MV-4-11 (cell line): ENCODE measurements around the gene KRT13.
A peak's percentile ranks its signal among the peaks of the same experiment; 100 is the strongest.

Source experiments
- DNase-seq: peaks from one replicate; lab custom pipeline; 2025; lab: John Stamatoyannopoulos, UW

The KRT13 gene

GRCh38 chr17:41519501-41520224, 14.3 kb upstream of the KRT13 start:
- DNase-seq: no peak

GRCh38 chr17:41518789-41519449, 13.5 kb upstream of the KRT13 start, which contains the start of gene KRT15:
Gene KRT15, minus strand, starts transcription at chr17:41518890. Its CDS starts 63 bp downstream, at chr17:41518827.
- DNase-seq: no peak

DNA sequence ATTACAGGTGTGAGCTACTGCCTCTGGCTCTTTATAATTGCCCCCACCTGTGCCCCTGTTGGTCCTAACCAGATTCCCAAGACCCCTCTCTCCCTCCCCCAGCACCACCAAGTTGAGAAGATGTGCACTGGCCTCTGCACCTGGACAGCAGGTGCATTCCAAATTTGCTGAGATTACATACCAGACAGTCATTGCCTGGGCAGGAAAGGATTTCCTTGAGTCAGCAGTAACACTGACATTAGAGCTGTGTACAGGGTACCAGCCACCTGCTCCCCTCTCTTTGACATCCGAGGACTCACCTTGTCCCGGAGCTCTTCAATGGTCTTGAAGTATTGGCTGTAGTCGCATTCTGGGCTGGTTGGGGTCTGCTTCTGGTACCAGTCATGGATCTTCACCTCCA, 12.6 kb upstream of the KRT13 start:
- no peak for DNase-seq

GRCh38 chr17:41516830-41517283, 11.4 kb upstream of the KRT13 start:
- no peak for DNase-seq

DNA sequence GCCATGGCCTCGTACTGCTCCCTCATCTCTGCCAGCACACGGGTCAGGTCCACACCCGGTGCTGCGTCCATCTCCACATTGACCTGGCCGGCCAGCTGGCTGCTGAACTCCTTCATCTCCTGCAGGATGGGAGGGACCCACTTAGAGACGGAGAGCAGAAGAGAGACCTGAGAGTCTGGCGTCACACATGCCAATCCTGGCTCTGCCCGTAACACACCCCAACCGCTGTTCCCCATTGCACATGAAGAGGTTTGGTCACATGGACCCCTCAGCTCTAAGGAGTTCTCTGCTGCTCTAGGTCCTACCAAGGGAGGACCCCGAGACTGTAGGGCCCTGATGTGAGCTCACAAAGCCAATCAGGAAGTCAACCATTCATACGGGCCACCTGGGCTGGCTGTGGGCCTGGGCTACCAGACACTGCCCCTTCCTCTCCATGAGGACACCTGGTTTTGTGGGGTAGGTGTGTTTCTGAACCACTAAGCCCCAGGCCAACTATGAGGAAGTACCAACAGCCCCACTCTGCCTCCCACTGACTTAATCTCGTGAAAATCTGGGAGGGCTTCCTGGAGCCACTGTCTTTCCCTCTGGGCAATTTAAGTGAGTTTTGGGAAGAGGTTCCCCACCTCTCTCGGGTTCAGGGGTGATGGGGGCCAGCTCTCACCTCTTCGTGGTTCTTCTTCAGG, 10.9 kb upstream of the KRT13 start:
- DNase-seq: no peak

DNA sequence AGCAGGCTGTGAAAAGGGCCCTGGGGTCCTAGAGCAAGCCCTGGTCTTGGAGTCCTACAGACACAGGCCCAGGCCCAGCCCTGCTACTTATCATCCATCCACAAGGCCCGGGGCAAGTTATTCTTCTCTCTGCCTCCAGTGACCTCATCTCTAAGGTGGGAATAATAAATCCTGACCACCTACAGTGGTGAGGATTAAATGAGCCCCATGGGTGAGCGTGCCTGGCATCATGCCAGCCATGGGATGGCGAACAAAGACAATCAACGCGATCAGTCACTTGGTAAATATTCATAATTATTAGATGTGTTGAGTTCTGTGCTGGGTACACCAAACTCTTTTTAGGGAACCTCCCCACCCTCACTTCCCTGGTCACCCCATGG, 7.7 kb upstream of the KRT13 start:
- no peak for DNase-seq

- DNase-seq: peak; percentile 30
These were observed 7.2 kb upstream of the KRT13 start for GRCh38 chr17:41512546-41513167.

DNA sequence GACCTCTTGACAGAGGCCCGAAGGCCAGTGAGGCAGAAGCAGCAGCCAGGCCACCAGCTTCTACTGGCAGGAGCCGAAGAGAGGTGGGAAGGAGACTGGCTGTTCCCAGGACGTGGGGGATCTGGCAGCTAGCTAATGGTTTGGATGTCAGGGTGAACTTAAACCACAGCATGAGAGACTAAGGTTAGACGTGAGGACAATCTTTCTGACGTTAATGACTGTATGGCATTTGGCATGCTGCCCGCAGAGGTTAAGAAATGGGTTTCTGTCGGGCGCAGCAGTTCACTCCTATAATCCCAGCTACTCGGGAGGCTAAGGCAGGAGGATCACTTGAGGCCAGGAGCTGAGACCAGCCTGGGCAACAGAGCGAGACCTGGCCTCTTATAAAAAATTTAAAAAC, 6.3 kb upstream of the KRT13 start:
- DNase-seq: no peak

DNA sequence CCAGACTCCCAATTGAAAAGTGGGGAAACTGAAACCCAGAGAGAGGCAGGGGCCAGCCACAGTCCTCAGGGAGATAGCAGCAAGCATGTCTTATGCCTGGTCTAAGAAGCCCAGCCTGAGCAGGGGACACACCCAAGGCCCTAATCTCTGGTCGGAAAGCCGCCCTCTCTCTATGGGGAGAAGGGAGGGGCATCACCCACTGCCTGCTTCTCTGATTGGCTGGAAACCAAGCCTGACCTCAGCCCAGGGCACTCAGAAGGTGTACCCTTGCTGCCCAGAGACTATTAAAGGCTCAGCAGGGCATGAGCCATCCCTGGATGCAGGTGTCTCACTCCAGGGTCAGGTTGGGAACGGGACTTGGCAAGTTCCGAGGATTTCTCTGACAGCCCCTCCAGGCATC, 5.7 kb upstream of the KRT13 start:
- DNase-seq: no peak

DNA sequence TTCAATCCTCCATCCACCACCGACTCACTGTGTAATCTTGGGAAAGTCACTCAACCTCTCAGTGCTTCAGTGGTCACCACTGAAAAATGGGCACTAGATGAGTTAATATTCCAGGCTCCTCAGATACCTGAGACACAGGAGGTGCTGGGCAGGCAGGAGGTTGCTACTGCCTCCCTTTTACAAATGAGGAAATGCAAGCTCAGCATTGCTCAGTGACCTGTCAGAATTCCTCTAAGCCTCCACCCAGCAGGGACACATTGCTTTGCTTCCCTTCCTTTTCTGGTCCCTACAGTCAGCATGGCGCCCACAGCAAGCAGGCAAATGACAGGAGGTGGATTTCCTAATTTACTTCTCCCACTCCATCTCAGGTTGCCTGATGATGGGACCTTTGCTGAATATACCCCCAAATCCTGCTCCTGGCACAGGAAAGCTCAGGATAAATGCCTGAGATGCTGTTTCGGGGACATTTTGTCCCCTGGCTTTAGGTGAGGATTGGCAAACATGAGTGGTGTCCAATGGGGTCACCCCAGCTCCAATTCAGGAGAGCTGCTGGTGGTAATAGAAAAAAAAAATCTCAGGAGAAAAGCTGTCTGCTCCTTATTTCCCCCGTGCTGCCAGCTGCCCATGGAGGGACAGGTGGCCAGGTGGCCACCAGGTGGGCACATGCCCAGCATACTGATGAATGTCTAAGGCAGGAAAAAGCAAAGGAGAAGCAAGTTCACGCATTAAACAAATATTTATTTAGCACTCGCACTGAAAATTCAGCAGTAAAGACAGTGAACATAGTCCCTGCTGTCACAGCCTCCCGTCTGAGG, 5.0 kb upstream of the KRT13 start:
- DNase-seq: no peak

- DNase-seq: no peak
These were observed 2.0 kb upstream of the KRT13 start for GRCh38 chr17:41507315-41507880.

DNA sequence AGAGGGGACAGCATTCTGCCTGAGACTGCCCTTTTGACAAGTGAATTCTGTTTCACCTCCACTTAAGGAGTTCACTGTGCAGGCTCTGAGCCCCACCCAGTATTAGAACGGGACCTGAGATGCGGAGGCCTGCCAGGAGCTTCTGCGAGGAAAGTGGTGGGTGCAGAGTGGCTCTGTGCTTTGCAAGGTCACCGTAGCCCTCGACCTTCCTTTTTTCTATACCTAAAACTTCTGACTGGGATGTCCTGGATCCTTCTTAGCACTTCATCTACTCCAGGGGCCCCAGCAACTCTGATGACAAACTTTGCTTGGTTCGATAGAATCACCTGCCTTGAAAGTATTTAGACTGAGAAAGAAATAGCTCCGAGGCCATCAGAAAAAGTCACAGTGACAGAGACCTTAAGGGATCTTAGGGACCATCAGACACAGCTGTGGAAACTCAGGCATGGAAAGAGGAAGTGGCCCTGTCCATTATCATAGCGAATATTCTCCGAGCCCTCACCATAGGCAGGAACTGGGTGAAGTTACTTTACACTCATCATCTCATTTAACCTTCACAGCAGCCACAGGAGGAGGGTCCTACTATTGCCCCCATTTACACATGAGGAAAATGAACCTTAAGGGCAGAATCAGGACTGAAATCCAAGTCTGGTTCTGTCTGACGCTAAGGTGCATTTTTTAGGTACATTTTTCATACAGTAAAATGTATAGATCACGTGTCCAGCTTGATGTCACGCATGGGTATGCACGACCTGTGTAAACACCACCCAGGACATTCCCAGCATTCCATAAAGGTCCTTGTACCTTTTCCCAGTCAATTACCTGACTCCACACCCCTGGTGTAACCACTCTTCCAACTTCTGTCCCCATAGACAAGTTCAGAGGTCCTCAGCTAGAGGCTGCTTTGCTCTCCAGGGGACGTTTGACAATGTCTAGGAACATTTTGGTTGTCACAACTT, 676 bp upstream of the KRT13 start:
- peak; percentile 86 for DNase-seq

DNA sequence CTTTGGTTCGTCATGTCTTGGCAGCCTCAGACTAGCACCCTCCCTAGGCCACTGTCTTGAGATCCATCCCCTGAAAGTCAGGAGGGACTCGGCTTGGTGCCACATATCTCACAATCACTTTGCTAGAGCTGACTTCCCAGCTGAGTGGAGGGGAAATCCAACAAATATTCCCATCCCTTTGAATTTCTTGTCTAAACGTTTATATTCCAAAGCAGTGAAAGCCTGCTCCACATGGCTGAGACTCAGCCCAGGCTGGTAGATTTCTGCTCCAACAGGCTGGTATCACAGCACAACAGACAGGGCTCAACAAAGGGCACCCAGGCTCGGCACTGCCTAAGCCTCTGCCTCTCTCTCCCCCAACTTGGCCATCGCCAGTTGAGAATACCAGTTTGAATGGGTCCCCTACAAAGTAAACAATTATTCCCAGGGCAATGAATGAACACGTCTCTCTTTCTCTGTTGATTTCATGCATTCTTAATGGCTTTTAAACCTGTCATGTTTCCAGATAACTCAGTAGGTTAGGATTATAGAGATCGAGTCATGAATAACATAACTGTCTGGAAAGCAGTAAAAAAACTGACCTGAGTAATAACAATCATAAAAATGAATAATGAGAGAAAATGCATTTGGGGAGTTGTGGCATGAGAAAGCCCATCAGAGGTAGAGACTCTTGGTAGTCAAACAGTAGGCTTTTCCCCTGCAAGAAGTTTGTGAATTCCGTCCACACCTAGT, 1.0 kb downstream of the KRT13 start:
- DNase-seq: no peak

- no peak for DNase-seq
These were observed 2.2 kb downstream of the KRT13 start for GRCh38 chr17:41503202-41503601.

GRCh38 chr17:41500131-41500911, 5.1 kb downstream of the KRT13 start:
- no peak for DNase-seq

GRCh38 chr17:41499714-41500113, 5.7 kb downstream of the KRT13 start:
- DNase-seq: no peak

DNA sequence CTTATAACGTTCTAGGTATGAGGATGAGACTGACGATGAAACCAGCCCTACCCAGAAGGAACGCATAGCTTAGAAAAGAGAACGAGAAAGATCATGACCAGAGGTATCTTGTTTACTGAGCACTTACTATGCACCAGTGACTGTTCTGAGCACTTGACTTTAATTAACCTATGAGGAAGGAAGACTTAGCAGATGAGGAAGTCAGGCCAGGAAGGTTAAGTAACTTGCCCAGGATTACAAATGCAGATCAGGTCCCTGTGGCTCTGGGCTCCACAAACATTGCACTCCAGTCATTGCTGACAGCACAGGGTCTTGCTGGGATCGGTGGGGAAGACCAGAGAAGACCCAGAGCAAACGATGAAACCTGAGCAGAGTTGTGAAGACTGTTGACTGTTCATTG, 7.1 kb downstream of the KRT13 start:
- DNase-seq: peak; percentile 92

- peak; percentile 89 for DNase-seq
These were observed 8.5 kb downstream of the KRT13 start for GRCh38 chr17:41496803-41497484.
